B cell (primary cell): ENCODE measurements around the gene AURKA.

Source experiments
- CTCF ChIP-seq: fragments of 200-600 bp; IDR thresholded peaks from one replicate; pipeline ENCODE4 v1.8.0; 2022; ENCODE audit warnings: antibody characterized with exemption, mild to moderate bottlenecking
- EZH2 ChIP-seq: IDR thresholded peaks from 2 replicates; pipeline ENCODE4 v1.6.1; 2012; ENCODE audit warnings: borderline replicate concordance, low read depth, mild to moderate bottlenecking, moderate library complexity, low read length; ENCODE audit not compliant: insufficient read depth, poor library complexity, severe bottlenecking

- TF ChIP-seq CTCF (no peak), EZH2 (no peak)
Observed at GRCh38 chr20:56348305-56348693, 43.7 kb downstream of the AURKA start.
